GM15510 (cell line): Measurements from ENCODE around the gene EFCC1.

Experiments used
- POLR2A ChIP-seq: IDR thresholded peaks from 3 replicates; pipeline ENCODE4 v1.6.1; 2011; ENCODE audit warnings: borderline replicate concordance; ENCODE audit not compliant: insufficient read length; ENCODE audit errors: extremely low read depth

The EFCC1 gene

GRCh38 chr3:129001101-129001805 lies at the start of gene EFCC1:
Gene EFCC1, plus strand, starts transcription at chr3:129001304. Its CDS starts 325 bp downstream, at chr3:129001629.
- TF ChIP-seq POLR2A, result no peak

GRCh38 chr3:128956440-128956839 lies 44.7 kb upstream of the EFCC1 start:
- no peak for TF ChIP-seq POLR2A

- no peak for TF ChIP-seq POLR2A
Observed at GRCh38 chr3:128965280-128965679, 35.8 kb upstream of the EFCC1 start.

- TF ChIP-seq POLR2A, result no peak
Observed at GRCh38 chr3:128965818-128966217, 35.3 kb upstream of the EFCC1 start.

- no peak for TF ChIP-seq POLR2A
Observed at GRCh38 chr3:128967748-128968355, 33.3 kb upstream of the EFCC1 start.

- TF ChIP-seq POLR2A, result no peak
Observed at GRCh38 chr3:128969993-128970739, 30.9 kb upstream of the EFCC1 start.

GRCh38 chr3:128970740-128971047 lies 30.4 kb upstream of the EFCC1 start:
- no peak for TF ChIP-seq POLR2A

GRCh38 chr3:128971421-128972100 lies 29.5 kb upstream of the EFCC1 start:
- no peak for TF ChIP-seq POLR2A

GRCh38 chr3:128973988-128974564 lies 27.0 kb upstream of the EFCC1 start:
- no peak for TF ChIP-seq POLR2A

- TF ChIP-seq POLR2A, result no peak
Observed at GRCh38 chr3:128975276-128975675, 25.8 kb upstream of the EFCC1 start.

- no peak for TF ChIP-seq POLR2A
Observed at GRCh38 chr3:128983293-128984069, 17.6 kb upstream of the EFCC1 start.

- TF ChIP-seq POLR2A, result no peak
Observed at GRCh38 chr3:128984596-128984995, 16.5 kb upstream of the EFCC1 start.

GRCh38 chr3:128987302-128988100 lies 13.6 kb upstream of the EFCC1 start:
- TF ChIP-seq POLR2A, result no peak
